PFSK-1 (cell line): ENCODE data around the gene TMEM50B.

Experiments
- FOXP2 ChIP-seq: optimal IDR thresholded peaks from 2 replicates; pipeline ENCODE3; 2011; ENCODE audit warnings: borderline replicate concordance, control low read depth, inconsistent platforms; ENCODE audit not compliant: insufficient read depth; ENCODE audit errors: extremely low read length, extremely low read depth
- POLR2AphosphoS5 ChIP-seq: IDR thresholded peaks from 2 replicates; pipeline ENCODE4 v1.6.1; 2012; ENCODE audit warnings: low read depth, mild to moderate bottlenecking, control low read depth, low read length, moderate library complexity
- REST ChIP-seq, 2 experiments: IDR thresholded peaks; 2 replicates each; pipeline versions ENCODE4 v1.6.1 to v1.8.0; 2011 to 2012; ENCODE audit warnings: low read depth in 2 of 2, low read length in 2 of 2, control low read depth in 1 of 2, inconsistent platforms in 1 of 2, mild to moderate bottlenecking in 1 of 2, moderate library complexity in 1 of 2; ENCODE audit not compliant: insufficient read depth in 1 of 2
- SIN3A ChIP-seq: IDR thresholded peaks from 2 replicates; pipeline ENCODE4 v1.6.1; 2012; ENCODE audit warnings: mild to moderate bottlenecking, low read length, moderate library complexity, borderline replicate concordance; ENCODE audit not compliant: insufficient read depth
- TAF1 ChIP-seq: IDR thresholded peaks from 2 replicates; pipeline ENCODE4 v1.6.1; 2012; ENCODE audit warnings: low read length, control low read depth, borderline replicate concordance; ENCODE audit not compliant: insufficient read depth

TMEM50B gene

GRCh38 chr21:33470701-33471100, 9.1 kb downstream of the TMEM50B start:
- TF ChIP-seq TAF1 (no peak), SIN3A (no peak), FOXP2 (no peak), REST (IDR thresholded peaks at IDR 0.05; ENCODE audit: insufficient read depth in 1 of 2, low read depth in 2 of 2, low read length in 2 of 2) (no peak), POLR2AphosphoS5 (no peak)

GRCh38 chr21:33461538-33462250, 18.1 kb downstream of the TMEM50B start:
- TF ChIP-seq TAF1 (no peak), REST (IDR thresholded peaks at IDR 0.05; ENCODE audit: insufficient read depth in 1 of 2, low read depth in 2 of 2, low read length in 2 of 2) (no peak), POLR2AphosphoS5 (no peak), SIN3A (no peak), FOXP2 (no peak)

GRCh38 chr21:33458861-33459260, 20.9 kb downstream of the TMEM50B start:
- TF ChIP-seq POLR2AphosphoS5 (no peak), TAF1 (no peak), REST (IDR thresholded peaks at IDR 0.05; ENCODE audit: insufficient read depth in 1 of 2, low read depth in 2 of 2, low read length in 2 of 2) (no peak), FOXP2 (no peak), SIN3A (no peak)

GRCh38 chr21:33455686-33456446, 23.9 kb downstream of the TMEM50B start:
- TF ChIP-seq REST (IDR thresholded peaks at IDR 0.05; ENCODE audit: insufficient read depth in 1 of 2, low read depth in 2 of 2, low read length in 2 of 2) (no peak), FOXP2 (no peak), SIN3A (no peak), POLR2AphosphoS5 (no peak), TAF1 (no peak)
